DOHH2 (cell line): ENCODE data around the gene ETNK2.

Experiments
- CTCF ChIP-seq: fragments of 200-600 bp; sonication (generic); IDR thresholded peaks from one replicate; pipeline ENCODE4 v1.5.1; 2014; ENCODE audit warnings: antibody characterized with exemption, mild to moderate bottlenecking, low read depth, low read length; ENCODE audit not compliant: poor library complexity, severe bottlenecking
- EZH2phosphoT487 ChIP-seq: fragments of 200-600 bp; sonication (generic); IDR thresholded peaks from 2 replicates; pipeline ENCODE4 v1.6.1; 2017; ENCODE audit warnings: borderline replicate concordance, mild to moderate bottlenecking, antibody characterized with exemption, low read length, moderate library complexity, mixed read lengths

- TF ChIP-seq CTCF (peak; percentile 84), EZH2phosphoT487 (no peak)
Observed at GRCh38 chr1:204128964-204129896, 22.6 kb downstream of the ETNK2 start.
